Ascending aorta (tissue), 2 donors: ENCODE measurements around the gene CNPY1. TPM values are rescaled to one million over a fixed set of nuclear protein-coding genes. Genes with fewer than 3 reads are reported as not detected.

ENCODE experiments used
- DNase-seq, 2 donors: peaks; one replicate each; pipeline ENCODE4 v3.0.0-alpha.2; 2019; ENCODE audit warnings: low spot score in 2 of 2
- H3K27ac ChIP-seq, 2 donors: fragments of 200-600 bp; sonication (generic); one replicate each; pipeline ENCODE4 v1.5.1; 2016 to 2017; ENCODE audit warnings: mild to moderate bottlenecking in 1 of 2
- H3K27me3 ChIP-seq: fragments of 200-600 bp; sonication (generic); one replicate; pipeline ENCODE4 v1.5.1; 2017
- H3K36me3 ChIP-seq, 2 donors: fragments of 200-600 bp; sonication (generic); one replicate each; pipeline ENCODE4 v1.5.1; 2016
- H3K4me1 ChIP-seq, 2 donors: fragments of 200-600 bp; sonication (generic); one replicate each; pipeline ENCODE4 v1.5.1; 2016 to 2017; ENCODE audit warnings: mild to moderate bottlenecking in 1 of 2
- H3K4me3 ChIP-seq, 2 donors: fragments of 200-600 bp; sonication (generic); one replicate each; pipeline ENCODE4 v1.5.1; 2016 to 2017; ENCODE audit warnings: mild to moderate bottlenecking in 1 of 2
- H3K9me3 ChIP-seq, 2 donors: fragments of 200-600 bp; sonication (generic); one replicate each; pipeline ENCODE4 v1.5.1; 2016
- intact Hi-C: fragments of 100-400 bp; cut with DNase I; formaldehyde crosslinking; loops from one replicate; pipeline ENCODE4 v1.15.1; 2023
- total RNA-seq: library from RNA; depleted of rRNA; stranded (reverse); fragments of >200 nt; gene quantifications from one replicate; pipeline ENCODE4 v1.1.0, GENCODE V29; 2016
- TF ChIP-seq, protein P1 (sequence below), 3 experiments: fragments of 200-600 bp in 2 of 3; fragments of 450-650 bp in 1 of 3; sonication (generic) in 2 of 3; IDR thresholded peaks; one replicate each; pipeline ENCODE4 v1.5.1; 2016 to 2019; ENCODE audit warnings: antibody characterized with exemption in 3 of 3, mild to moderate bottlenecking in 1 of 3, moderate library complexity in 1 of 3

Gene CNPY1
- total RNA-seq, 1 donor from 2014 or later: not detected

DNA sequence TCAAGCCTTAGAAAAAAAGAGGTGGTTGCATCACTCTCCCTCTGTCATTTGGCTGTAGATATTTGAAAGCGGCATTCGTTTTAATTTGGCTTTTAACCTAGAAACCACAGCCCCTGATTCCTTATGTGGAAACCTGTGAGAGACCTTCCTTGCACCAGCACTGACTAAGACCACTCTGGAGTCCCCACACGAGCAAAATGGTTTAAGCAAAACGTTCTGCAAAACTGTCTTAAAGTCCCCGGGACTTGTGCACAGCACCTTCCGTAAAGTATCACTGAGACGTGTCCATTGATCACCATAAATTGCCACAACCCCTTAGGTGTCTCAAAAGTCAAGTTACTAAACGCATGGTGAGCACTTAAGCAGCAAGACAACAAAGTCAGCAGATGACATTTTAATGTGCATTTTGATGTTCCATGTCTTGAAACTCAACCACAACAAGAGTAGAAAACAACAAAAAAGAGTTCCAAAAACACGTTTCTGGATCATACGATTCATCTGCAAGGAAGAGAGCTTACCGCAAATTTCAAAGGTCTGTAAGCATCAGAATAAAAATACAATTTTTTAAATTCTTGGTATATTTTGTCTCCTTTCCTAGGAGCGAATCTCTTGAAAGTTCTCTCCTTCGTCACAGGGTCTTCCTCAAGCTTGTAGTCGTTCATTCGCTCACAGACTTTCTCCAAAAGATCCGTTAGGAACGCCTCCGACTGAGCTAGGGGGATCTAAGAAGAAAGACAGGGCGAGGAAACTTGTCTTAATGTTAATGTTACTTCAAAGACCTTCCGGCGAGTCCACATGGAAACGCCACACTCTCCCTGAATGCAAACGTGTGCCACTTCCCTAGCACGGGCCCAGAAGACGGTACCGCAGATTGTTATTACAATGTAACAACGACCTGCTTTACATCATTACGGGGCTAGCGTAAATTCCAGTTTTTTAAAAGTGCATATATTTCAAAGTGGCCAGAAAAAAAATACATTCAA, 37.7 kb downstream of the CNPY1 start:
- intact Hi-C loops: no loop called here
- Histone ChIP-seq H3K9me3 (no peaks in the 10 kb centered on the region), H3K4me1 (no peaks in the 10 kb centered on the region), H3K36me3 (no peaks in the 10 kb centered on the region), H3K27ac (no peak overlapping the region), H3K4me3 (no peak overlapping the region), H3K27me3 (peaks cover 14% of the 10 kb centered on the region)
- TF ChIP-seq, protein P1, sequence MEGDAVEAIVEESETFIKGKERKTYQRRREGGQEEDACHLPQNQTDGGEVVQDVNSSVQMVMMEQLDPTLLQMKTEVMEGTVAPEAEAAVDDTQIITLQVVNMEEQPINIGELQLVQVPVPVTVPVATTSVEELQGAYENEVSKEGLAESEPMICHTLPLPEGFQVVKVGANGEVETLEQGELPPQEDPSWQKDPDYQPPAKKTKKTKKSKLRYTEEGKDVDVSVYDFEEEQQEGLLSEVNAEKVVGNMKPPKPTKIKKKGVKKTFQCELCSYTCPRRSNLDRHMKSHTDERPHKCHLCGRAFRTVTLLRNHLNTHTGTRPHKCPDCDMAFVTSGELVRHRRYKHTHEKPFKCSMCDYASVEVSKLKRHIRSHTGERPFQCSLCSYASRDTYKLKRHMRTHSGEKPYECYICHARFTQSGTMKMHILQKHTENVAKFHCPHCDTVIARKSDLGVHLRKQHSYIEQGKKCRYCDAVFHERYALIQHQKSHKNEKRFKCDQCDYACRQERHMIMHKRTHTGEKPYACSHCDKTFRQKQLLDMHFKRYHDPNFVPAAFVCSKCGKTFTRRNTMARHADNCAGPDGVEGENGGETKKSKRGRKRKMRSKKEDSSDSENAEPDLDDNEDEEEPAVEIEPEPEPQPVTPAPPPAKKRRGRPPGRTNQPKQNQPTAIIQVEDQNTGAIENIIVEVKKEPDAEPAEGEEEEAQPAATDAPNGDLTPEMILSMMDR (IDR thresholded peaks at IDR 0.05): no peak
- DNase-seq: no peak

DNA sequence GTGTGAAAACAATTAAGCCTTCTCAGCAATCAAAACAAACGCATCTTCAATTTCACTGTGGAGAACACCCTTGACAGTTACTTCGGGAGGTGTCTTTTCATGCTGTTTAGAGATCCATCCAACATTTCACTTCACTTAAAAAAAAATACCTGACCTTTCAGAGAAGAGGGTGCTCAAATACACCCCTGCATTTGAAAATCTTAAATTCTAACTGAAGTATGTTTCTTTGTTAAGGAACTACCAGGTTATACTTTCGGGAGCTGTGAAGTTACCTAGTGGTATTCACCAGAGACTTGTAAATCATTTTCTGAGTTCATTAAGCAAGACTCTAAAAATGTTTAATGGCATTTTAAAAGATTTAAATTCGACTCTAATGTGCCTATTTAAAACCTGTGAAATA, 38.8 kb downstream of the CNPY1 start:
- H3K27ac ChIP-seq: no peak overlapping the region
- intact Hi-C loops: no loop called here
- no peaks in the 10 kb centered on the region for H3K36me3 ChIP-seq
- TF ChIP-seq, protein P1 (IDR thresholded peaks at IDR 0.05): no peak
- peaks cover 14% of the 10 kb centered on the region for H3K27me3 ChIP-seq
- H3K4me3 ChIP-seq: no peak overlapping the region
- H3K4me1 ChIP-seq: no peaks in the 10 kb centered on the region
- DNase-seq: no peak
- H3K9me3 ChIP-seq: no peaks in the 10 kb centered on the region

GRCh38 chr7:155506854-155507337, 39.5 kb downstream of the CNPY1 start:
- intact Hi-C loops: no loop called here
- Histone ChIP-seq H3K36me3 (no peaks in the 10 kb centered on the region), H3K27ac (no peak overlapping the region), H3K4me3 (no peak overlapping the region), H3K9me3 (no peaks in the 10 kb centered on the region), H3K27me3 (peaks cover 14% of the 10 kb centered on the region), H3K4me1 (no peaks in the 10 kb centered on the region)
- DNase-seq: no peak
- TF ChIP-seq, protein P1 (IDR thresholded peaks at IDR 0.05): no peak

- intact Hi-C loops: no loop called here
- H3K9me3 ChIP-seq: no peaks in the 10 kb centered on the region
- no peak for DNase-seq
- no peaks in the 10 kb centered on the region for H3K36me3 ChIP-seq
- H3K4me3 ChIP-seq: no peak overlapping the region
- no peaks in the 10 kb centered on the region for H3K4me1 ChIP-seq
- TF ChIP-seq, protein P1 (IDR thresholded peaks at IDR 0.05): no peak
- H3K27ac ChIP-seq: no peak overlapping the region
- H3K27me3 ChIP-seq: peaks cover 14% of the 10 kb centered on the region
Measured at GRCh38 chr7:155505422-155505793, 41.0 kb downstream of the CNPY1 start.

DNA sequence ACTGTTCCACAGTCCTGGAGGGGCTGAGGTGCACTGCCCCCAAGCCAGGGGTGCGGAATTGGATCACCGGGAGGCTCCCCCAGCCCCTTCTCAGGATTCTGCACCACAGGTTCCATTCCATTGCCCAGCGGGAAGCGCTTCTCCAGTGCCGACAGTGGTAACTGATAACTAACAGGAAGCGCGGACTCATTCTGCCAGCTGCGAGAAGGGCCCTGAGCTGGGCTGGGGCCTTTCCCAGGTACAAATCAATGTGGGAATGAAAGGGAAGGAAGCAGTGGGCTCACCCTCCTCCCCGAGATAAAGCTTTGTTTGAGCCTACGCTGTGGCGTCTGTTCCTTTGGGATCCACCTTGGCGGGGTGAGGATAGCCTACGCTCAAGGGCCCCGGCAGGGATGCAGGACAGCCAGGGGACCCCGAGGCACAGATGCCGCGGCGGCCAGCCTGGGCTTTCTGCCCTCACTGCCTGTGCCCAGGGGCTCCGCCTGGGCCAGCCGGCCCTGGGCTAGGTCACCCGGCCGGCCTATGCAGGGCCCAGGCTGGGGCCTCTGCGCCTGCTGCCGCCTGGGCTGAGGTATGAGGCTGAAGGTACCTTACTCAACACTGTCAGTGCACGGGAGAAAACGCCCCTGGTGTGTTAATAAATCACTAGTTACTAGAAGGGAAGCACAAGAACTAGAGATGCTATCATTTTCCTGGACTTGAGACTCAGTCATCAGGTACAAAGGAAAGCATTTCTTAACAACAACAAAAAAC, 49.0 kb downstream of the CNPY1 start:
- Histone ChIP-seq H3K4me3 (no peak overlapping the region), H3K4me1 (no peaks in the 10 kb centered on the region), H3K27ac (no peak overlapping the region), H3K9me3 (no peaks in the 10 kb centered on the region), H3K27me3 (no peaks in the 10 kb centered on the region), H3K36me3 (no peaks in the 10 kb centered on the region)
- TF ChIP-seq, protein P1 (IDR thresholded peaks at IDR 0.05): no peak
- intact Hi-C loops: no loop called here
- DNase-seq: no peak
